HepG2 (cell line): ENCODE results near the gene CHST10.

Experiments
- ATF1 ChIP-seq: IDR thresholded peaks from 2 replicates; pipeline ENCODE4 v1.6.1; 2016; ENCODE audit warnings: mild to moderate bottlenecking, control low read depth
- BCL3 ChIP-seq: sonication (generic); formaldehyde crosslinking; IDR thresholded peaks from 2 replicates; pipeline ENCODE4 v1.5.1; 2020; ENCODE audit warnings: mild to moderate bottlenecking, missing genetic modification reagents, moderate library complexity
- FOXA3 ChIP-seq: IDR thresholded peaks from 2 replicates; pipeline ENCODE4 v1.6.1; 2016; ENCODE audit warnings: missing genetic modification reagents, missing compliant biosample characterization
- HNRNPLL ChIP-seq: fragments of 200-400 bp; formaldehyde crosslinking; IDR thresholded peaks from 2 replicates; pipeline ENCODE4 v1.6.1; 2017; ENCODE audit warnings: mild to moderate bottlenecking, low read depth, low read length; ENCODE audit not compliant: poor library complexity, severe bottlenecking
- MXI1 ChIP-seq: IDR thresholded peaks from 3 replicates; pipeline ENCODE4 v1.6.1; 2012; ENCODE audit warnings: low read depth, low read length, inconsistent platforms, borderline replicate concordance
- NFE2L2 ChIP-seq: fragments of 150-350 bp; IDR thresholded peaks from 2 replicates; pipeline ENCODE4 v1.6.1; 2014; ENCODE audit warnings: low read length
- TARDBP ChIP-seq: sonication (generic); formaldehyde crosslinking; IDR thresholded peaks from 2 replicates; pipeline ENCODE4 v1.8.0; 2022; ENCODE audit warnings: mild to moderate bottlenecking, missing genetic modification reagents
- ZHX2 ChIP-seq, 2 experiments: sonication (generic) in 1 of 2; formaldehyde crosslinking in 1 of 2; IDR thresholded peaks; 2 replicates each; pipeline versions ENCODE4 v1.6.1 to v1.9.0; 2014 to 2022; ENCODE audit warnings: antibody characterized with exemption in 1 of 2, borderline replicate concordance in 1 of 2, inconsistent platforms in 1 of 2, low read depth in 1 of 2, missing genetic modification reagents in 1 of 2
- ZNF382 ChIP-seq: sonication (generic); formaldehyde crosslinking; IDR thresholded peaks from 2 replicates; pipeline ENCODE4 v1.5.0; 2020; ENCODE audit warnings: missing genetic modification reagents, mild to moderate bottlenecking, borderline replicate concordance
- ZNF766 ChIP-seq: sonication (generic); formaldehyde crosslinking; IDR thresholded peaks from 2 replicates; pipeline ENCODE4 v1.5.0; 2020; ENCODE audit warnings: missing genetic modification reagents, borderline replicate concordance
- TF ChIP-seq, protein P1 (sequence below): sonication (generic); formaldehyde crosslinking; IDR thresholded peaks from 2 replicates; pipeline ENCODE4 v1.5.0; 2020; ENCODE audit warnings: mild to moderate bottlenecking, missing genetic modification reagents, moderate library complexity

GRCh38 chr2:100407073-100407472 is 10.4 kb downstream of the CHST10 start:
- no peak for TF ChIP-seq FOXA3 (CRISPR knock-in tag)
- TF ChIP-seq MXI1: no peak
- TF ChIP-seq ZNF382: no peak
- TF ChIP-seq, protein P1, sequence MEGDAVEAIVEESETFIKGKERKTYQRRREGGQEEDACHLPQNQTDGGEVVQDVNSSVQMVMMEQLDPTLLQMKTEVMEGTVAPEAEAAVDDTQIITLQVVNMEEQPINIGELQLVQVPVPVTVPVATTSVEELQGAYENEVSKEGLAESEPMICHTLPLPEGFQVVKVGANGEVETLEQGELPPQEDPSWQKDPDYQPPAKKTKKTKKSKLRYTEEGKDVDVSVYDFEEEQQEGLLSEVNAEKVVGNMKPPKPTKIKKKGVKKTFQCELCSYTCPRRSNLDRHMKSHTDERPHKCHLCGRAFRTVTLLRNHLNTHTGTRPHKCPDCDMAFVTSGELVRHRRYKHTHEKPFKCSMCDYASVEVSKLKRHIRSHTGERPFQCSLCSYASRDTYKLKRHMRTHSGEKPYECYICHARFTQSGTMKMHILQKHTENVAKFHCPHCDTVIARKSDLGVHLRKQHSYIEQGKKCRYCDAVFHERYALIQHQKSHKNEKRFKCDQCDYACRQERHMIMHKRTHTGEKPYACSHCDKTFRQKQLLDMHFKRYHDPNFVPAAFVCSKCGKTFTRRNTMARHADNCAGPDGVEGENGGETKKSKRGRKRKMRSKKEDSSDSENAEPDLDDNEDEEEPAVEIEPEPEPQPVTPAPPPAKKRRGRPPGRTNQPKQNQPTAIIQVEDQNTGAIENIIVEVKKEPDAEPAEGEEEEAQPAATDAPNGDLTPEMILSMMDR (CRISPR knock-in tag): no peak
- TF ChIP-seq ZHX2 (IDR thresholded peaks at IDR 0.05; ENCODE audit: low read depth): no peak
- no peak for TF ChIP-seq ZHX2 (CRISPR knock-in tag; IDR thresholded peaks at IDR 0.05; ENCODE audit: borderline replicate concordance)
- TF ChIP-seq TARDBP (CRISPR knock-in tag): no peak
- no peak for TF ChIP-seq BCL3 (CRISPR knock-in tag)
- TF ChIP-seq ATF1 (CRISPR knock-in tag): no peak
- no peak for TF ChIP-seq NFE2L2
- no peak for TF ChIP-seq HNRNPLL
- no peak for TF ChIP-seq ZNF766 (CRISPR knock-in tag)
